IMR-90 (cell line): ENCODE measurements around the gene SERPINA5. TPM values are rescaled to one million over a fixed set of nuclear protein-coding genes. Genes with fewer than 3 reads are reported as not detected.

Source experiments
- ATAC-seq: fragments of 200-7000 bp; cut with Tn5 transposase; 2 replicates; pipeline ENCODE4 v1.9.1; 2020; ENCODE audit warnings: low read depth, mild to moderate bottlenecking, moderate library complexity
- BruUV-seq: library from RNA; stranded (reverse); fragments of 400-500 nt; replicated peaks from 2 replicates; lab custom pipeline; 2021; lab: Mats Ljungman, UMichigan
- CTCF ChIA-PET: fragments of 300-600 bp; formaldehyde crosslinking; extraction: SDS; loops from one replicate; lab custom pipeline; 2021; ENCODE audit warnings: antibody characterized with exemption; lab: Yijun Ruan, JAX
- POLR2A ChIA-PET: fragments of 300-600 bp; sonication (Branson Sonifier 250); formaldehyde crosslinking; loops from one replicate; lab custom pipeline; 2022; ENCODE audit warnings: antibody characterized with exemption; ENCODE audit not compliant: unreplicated experiment; lab: Charles Lee
- DNase-seq: peaks from one replicate; pipeline ENCODE4 v3.0.0; 2013
- H2AFZ ChIP-seq: replicated peaks from 2 replicates; pipeline ENCODE3; 2013; ENCODE audit warnings: low read length, mild to moderate bottlenecking; ENCODE audit not compliant: poor library complexity
- H2AK5ac ChIP-seq: 2 replicates; pipeline ENCODE4 v1.6.1; 2013; ENCODE audit warnings: low read depth, low read length, inconsistent platforms
- H2AK9ac ChIP-seq: replicated peaks from 2 replicates; pipeline ENCODE3; 2013; ENCODE audit warnings: mild to moderate bottlenecking, low read depth, low read length, moderate library complexity; ENCODE audit not compliant: poor library complexity
- H2BK120ac ChIP-seq: 2 replicates; pipeline ENCODE4 v1.6.1; 2013; ENCODE audit warnings: low read depth, low read length, inconsistent platforms
- H2BK15ac ChIP-seq: 3 replicates; pipeline ENCODE4 v1.6.1; 2013; ENCODE audit warnings: low read depth, low read length, inconsistent platforms
- H2BK20ac ChIP-seq: 2 replicates; pipeline ENCODE4 v1.6.1; 2013; ENCODE audit warnings: low read depth, mild to moderate bottlenecking, inconsistent platforms, low read length, moderate library complexity
- H2BK5ac ChIP-seq: 2 replicates; pipeline ENCODE4 v1.6.1; 2013; ENCODE audit warnings: mild to moderate bottlenecking, low read depth, low read length, inconsistent platforms; ENCODE audit not compliant: poor library complexity, severe bottlenecking
- H3K14ac ChIP-seq: replicated peaks from 2 replicates; pipeline ENCODE4 v1.6.1; 2013; ENCODE audit warnings: low read depth, low read length, inconsistent platforms
- H3K18ac ChIP-seq: 2 replicates; pipeline ENCODE4 v1.6.1; 2013; ENCODE audit warnings: low read depth, low read length, control low read depth
- H3K23ac ChIP-seq: 2 replicates; pipeline ENCODE4 v1.6.1; 2013; ENCODE audit warnings: low read depth, low read length, inconsistent platforms
- H3K27ac ChIP-seq: 2 replicates; pipeline ENCODE4 v1.5.1; 2013; ENCODE audit warnings: mild to moderate bottlenecking, control low read depth, low read length; ENCODE audit not compliant: insufficient read depth
- H3K27me3 ChIP-seq: 2 replicates; pipeline ENCODE4 v1.6.1; 2013; ENCODE audit warnings: low read length; ENCODE audit not compliant: control insufficient read depth, insufficient read depth
- H3K36me3 ChIP-seq: 2 replicates; pipeline ENCODE4 v1.6.1; 2013; ENCODE audit warnings: low read length, mixed read lengths; ENCODE audit not compliant: control insufficient read depth, insufficient read depth
- H3K4ac ChIP-seq: 2 replicates; pipeline ENCODE4 v1.6.1; 2013; ENCODE audit warnings: low read depth, low read length, inconsistent platforms
- H3K4me1 ChIP-seq: 2 replicates; pipeline ENCODE4 v1.6.1; 2013; ENCODE audit warnings: low read length, mixed read lengths; ENCODE audit not compliant: control insufficient read depth, insufficient read depth
- H3K4me2 ChIP-seq: 2 replicates; pipeline ENCODE4 v1.6.1; 2013; ENCODE audit warnings: low read depth, mild to moderate bottlenecking, control low read depth, low read length, moderate library complexity
- H3K4me3 ChIP-seq: 2 replicates; pipeline ENCODE4 v1.5.1; 2013; ENCODE audit warnings: low read depth, mild to moderate bottlenecking, control low read depth, low read length, moderate library complexity; ENCODE audit not compliant: insufficient read depth
- H3K56ac ChIP-seq: 2 replicates; pipeline ENCODE4 v1.6.1; 2013; ENCODE audit warnings: low read length, inconsistent platforms; ENCODE audit not compliant: insufficient read depth; ENCODE audit errors: extremely low read depth
- H3K79me1 ChIP-seq, 2 experiments: 2 replicates each; pipeline ENCODE4 v1.6.1; 2013; ENCODE audit warnings: low read length in 2 of 2, inconsistent platforms in 1 of 2, low read depth in 1 of 2
- H3K9ac ChIP-seq: 2 replicates; pipeline ENCODE4 v1.6.1; 2013; ENCODE audit warnings: low read depth, low read length, control low read depth
- H3K9me1 ChIP-seq: 2 replicates; pipeline ENCODE4 v1.6.1; 2013; ENCODE audit warnings: low read length, inconsistent platforms; ENCODE audit not compliant: insufficient read depth
- H3K9me3 ChIP-seq: 2 replicates; pipeline ENCODE4 v1.6.1; 2013; ENCODE audit warnings: low read length; ENCODE audit not compliant: control insufficient read depth, insufficient read depth
- H4K20me1 ChIP-seq: 2 replicates; pipeline ENCODE4 v1.6.1; 2013; ENCODE audit warnings: low read length, inconsistent platforms; ENCODE audit not compliant: insufficient read depth
- H4K5ac ChIP-seq: 2 replicates; pipeline ENCODE4 v1.6.1; 2013; ENCODE audit warnings: mild to moderate bottlenecking, low read depth, low read length, control low read depth
- H4K8ac ChIP-seq, 2 experiments: 2 replicates each; pipeline ENCODE4 v1.6.1; 2013; ENCODE audit warnings: low read depth in 2 of 2, low read length in 2 of 2, control low read depth in 1 of 2, inconsistent platforms in 1 of 2
- H4K91ac ChIP-seq: 2 replicates; pipeline ENCODE4 v1.6.1; 2013; ENCODE audit warnings: low read depth, low read length, inconsistent platforms; ENCODE audit not compliant: insufficient read depth
- BHLHE40 ChIP-seq: fragments of 150-350 bp; IDR thresholded peaks from 2 replicates; pipeline ENCODE4 v1.6.1; 2016; ENCODE audit warnings: mild to moderate bottlenecking, low read depth, low read length
- CEBPB ChIP-seq: IDR thresholded peaks from 2 replicates; pipeline ENCODE4 v1.6.1; 2012; ENCODE audit warnings: low read depth, low read length, improper control_type of control experiment
- CTCF ChIP-seq: conservative IDR thresholded peaks from 2 replicates; pipeline ENCODE4 v1.5.1; 2012; ENCODE audit warnings: mild to moderate bottlenecking, low read depth, low read length, improper control_type of control experiment
- USF2 ChIP-seq: fragments of 150-350 bp; IDR thresholded peaks from 2 replicates; pipeline ENCODE4 v1.6.1; 2017; ENCODE audit warnings: mild to moderate bottlenecking, antibody characterized with exemption, low read length, low read depth
- WGBS, 2 experiments: methylation state at CpG; one replicate each; pipeline versions ENCODE4 v1.1.5 to v1.1.7; 2013; ENCODE audit warnings: missing lambda C conversion rate in 2 of 2; ENCODE audit not compliant: insufficient read length in 1 of 2; ENCODE audit errors: extremely low coverage in 2 of 2; 5-methylcytosine and 5-hydroxymethylcytosine counted together
- dilution Hi-C: fragments of 300-500 bp; cut with HindIII; formaldehyde crosslinking; loops from one replicate; pipeline ENCODE4 v1.14.3; 2018; ENCODE audit warnings: low sequenced_read_pairs; ENCODE audit not compliant: unreplicated experiment
- in situ Hi-C: fragments of 300-500 bp; cut with MboI; formaldehyde crosslinking; loops from 3 replicates; pipeline ENCODE4 v1.14.3; 2019; ENCODE audit warnings: low sequenced_read_pairs, inconsistent platforms, mixed read lengths
- intact Hi-C: fragments of 100-400 bp; cut with micrococcal nuclease; formaldehyde crosslinking; loops from 2 replicates; pipeline ENCODE4 v1.10.0; 2022
- polyA plus RNA-seq, 3 experiments: library from polyadenylated mRNA; depleted of rRNA; stranded (reverse); fragments of >200 nt; gene quantifications; 2 replicates each; pipeline ENCODE4 v1.2.3, GENCODE V29; 2012; ENCODE audit warnings: low replicate concordance in 1 of 3
- total RNA-seq: library from RNA; depleted of rRNA; stranded (reverse); fragments of >200 nt; gene quantifications from 2 replicates; pipeline ENCODE4 v1.2.3, GENCODE V29; 2012
- TF ChIP-seq, protein P1 (sequence below): fragments of 150-350 bp; IDR thresholded peaks from 2 replicates; pipeline ENCODE4 v1.6.1; 2016; ENCODE audit warnings: low read depth, mild to moderate bottlenecking, low read length, moderate library complexity, borderline replicate concordance

Gene SERPINA5
- total and polyA plus RNA-seq, 2 of the 4 experiments (the other 2 are of a cell fraction) = not detected

DNA sequence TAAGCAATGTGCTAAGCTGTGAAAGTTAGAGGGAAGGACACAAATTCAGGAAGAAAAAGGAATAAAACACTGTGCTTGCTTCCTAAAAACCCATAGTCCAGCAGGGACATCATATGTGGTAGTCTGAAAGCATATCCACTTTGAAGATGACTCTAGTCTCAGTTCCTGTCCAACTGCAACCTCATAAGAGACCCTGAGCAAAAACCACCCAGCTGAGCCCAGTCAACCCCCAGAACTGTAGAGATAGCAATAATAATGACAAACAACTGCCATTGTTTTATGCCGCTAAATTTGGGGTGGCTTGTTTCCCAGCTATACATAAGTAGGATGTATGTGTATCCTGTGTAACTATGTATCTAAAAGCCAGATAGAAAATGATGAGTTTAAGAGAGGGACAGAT is 23.9 kb upstream of the SERPINA5 start:
- H2AK9ac ChIP-seq = no peak overlapping the region
- H2AK5ac ChIP-seq = no peak overlapping the region
- no peak overlapping the region for H3K27ac ChIP-seq
- ATAC-seq (no peak), DNase-seq (no peak)
- no peaks in the 10 kb centered on the region for H3K36me3 ChIP-seq
- H3K56ac ChIP-seq = no peak overlapping the region
- H3K18ac ChIP-seq = no peak overlapping the region
- no peak overlapping the region for H3K4me2 ChIP-seq
- in situ Hi-C loops = no loop called here
- CTCF ChIA-PET = no interaction called here
- H3K9me1 ChIP-seq = no peaks in the 10 kb centered on the region
- H2BK120ac ChIP-seq = no peak overlapping the region
- no peak overlapping the region for H2AFZ ChIP-seq
- no peak overlapping the region for H4K5ac ChIP-seq
- POLR2A ChIA-PET = no interaction called here
- no peak overlapping the region for H3K14ac ChIP-seq
- dilution Hi-C loops = no loop called here
- H4K8ac ChIP-seq = no peak overlapping the region
- no peaks in the 10 kb centered on the region for H3K9me3 ChIP-seq
- no peaks in the 10 kb centered on the region; the same call in 1 of the 2 replicates for H3K27me3 ChIP-seq
- H3K9ac ChIP-seq = no peak overlapping the region
- no peak overlapping the region for H2BK15ac ChIP-seq
- H3K79me1 ChIP-seq = no peaks in the 10 kb centered on the region
- no peaks in the 10 kb centered on the region for H4K20me1 ChIP-seq
- no peak overlapping the region for H3K4me3 ChIP-seq
- H3K23ac ChIP-seq = no peak overlapping the region
- H2BK5ac ChIP-seq = no peak overlapping the region
- TF ChIP-seq, protein P1, sequence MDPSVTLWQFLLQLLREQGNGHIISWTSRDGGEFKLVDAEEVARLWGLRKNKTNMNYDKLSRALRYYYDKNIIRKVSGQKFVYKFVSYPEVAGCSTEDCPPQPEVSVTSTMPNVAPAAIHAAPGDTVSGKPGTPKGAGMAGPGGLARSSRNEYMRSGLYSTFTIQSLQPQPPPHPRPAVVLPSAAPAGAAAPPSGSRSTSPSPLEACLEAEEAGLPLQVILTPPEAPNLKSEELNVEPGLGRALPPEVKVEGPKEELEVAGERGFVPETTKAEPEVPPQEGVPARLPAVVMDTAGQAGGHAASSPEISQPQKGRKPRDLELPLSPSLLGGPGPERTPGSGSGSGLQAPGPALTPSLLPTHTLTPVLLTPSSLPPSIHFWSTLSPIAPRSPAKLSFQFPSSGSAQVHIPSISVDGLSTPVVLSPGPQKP = no peak
- no peak for TF ChIP-seq CEBPB
- TF ChIP-seq USF2 = no peak
- TF ChIP-seq BHLHE40 = no peak
- no peak for TF ChIP-seq CTCF
- no peaks in the 10 kb centered on the region for H3K4me1 ChIP-seq
- H3K4ac ChIP-seq = no peak overlapping the region
- no peak overlapping the region for H4K91ac ChIP-seq
- no CpG with 5 or more reads among the region's 1 CpG for WGBS, 2 experiments
- no peak overlapping the region for H2BK20ac ChIP-seq
- BruUV-seq = no TSS peak
- intact Hi-C loops = no loop called here
